Measurements from ENCODE around the gene IQGAP2.

GRCh38 chr5:76700571-76700970 lies 297.5 kb downstream of the IQGAP2 start:
- TF ChIP-seq CTCF (IDR thresholded peaks at IDR 0.05; ENCODE audit: control extremely low read depth in 1 of 3, insufficient read depth in 1 of 3, low read depth in 1 of 3, low read length in 3 of 3), result no peak
- no peak for TF ChIP-seq ATF2 (IDR thresholded peaks at IDR 0.05; ENCODE audit: low read length)
- no peak for TF ChIP-seq POLR2A (IDR thresholded peaks at IDR 0.05; ENCODE audit: control extremely low read depth in 1 of 2, low read depth in 2 of 2, low read length in 2 of 2)
- no peak for TF ChIP-seq POLR2AphosphoS5 (IDR thresholded peaks at IDR 0.05; ENCODE audit: low read depth, low read length)
- TF ChIP-seq YY1 (IDR thresholded peaks at IDR 0.05; ENCODE audit: low read depth, low read length), result no peak
- no peak for TF ChIP-seq MAX (IDR thresholded peaks at IDR 0.05)
- no peak for TF ChIP-seq BACH1 (IDR thresholded peaks at IDR 0.05; ENCODE audit: low read length)

All from H1 (cell line).